DOHH2 (cell line): ENCODE results near the gene ARHGEF9.
A peak's percentile ranks its signal among the peaks of the same experiment; 100 is the strongest.
"Not testable (repeated sequence)": the region's sequence is repeated elsewhere in the genome, so short reads cannot be mapped to it uniquely, and the experiment has no call there.

Experiments used
- H3F3A ChIP-seq: fragments of 200-600 bp; sonication (generic), shearing (Covaris generic); 2 replicates; pipeline ENCODE4 v1.6.0; 2016; ENCODE audit warnings: antibody characterized with exemption, mild to moderate bottlenecking; ENCODE audit not compliant: control insufficient read depth, insufficient read depth
- H3K27ac ChIP-seq: fragments of 200-600 bp; sonication (generic); 2 replicates; pipeline ENCODE4 v1.5.1; 2014; ENCODE audit warnings: low read depth, mild to moderate bottlenecking, low read length, moderate library complexity
- H3K27me3 ChIP-seq: fragments of 200-600 bp; sonication (generic); 2 replicates; pipeline ENCODE4 v1.6.1; 2014; ENCODE audit warnings: mild to moderate bottlenecking, low read length, mixed read lengths; ENCODE audit not compliant: control insufficient read depth
- H3K36me3 ChIP-seq: fragments of 200-600 bp; sonication (generic); 2 replicates; pipeline ENCODE4 v1.6.1; 2014; ENCODE audit warnings: mild to moderate bottlenecking, low read length, moderate library complexity, mixed read lengths; ENCODE audit not compliant: control insufficient read depth
- H3K4me1 ChIP-seq: fragments of 200-600 bp; sonication (generic); 2 replicates; pipeline ENCODE4 v1.6.1; 2014; ENCODE audit warnings: mild to moderate bottlenecking, low read length, mixed read lengths; ENCODE audit not compliant: control insufficient read depth
- H3K4me2 ChIP-seq: fragments of 200-600 bp; sonication (generic); 2 replicates; pipeline ENCODE4 v1.6.0; 2014; ENCODE audit warnings: mild to moderate bottlenecking, low read length, moderate library complexity
- H3K4me3 ChIP-seq: fragments of 200-600 bp; sonication (generic); 2 replicates; pipeline ENCODE4 v1.5.1; 2014; ENCODE audit warnings: mild to moderate bottlenecking, low read length, mixed read lengths
- H3K79me2 ChIP-seq: fragments of 200-600 bp; sonication (generic); 2 replicates; pipeline ENCODE4 v1.6.1; 2014; ENCODE audit warnings: mild to moderate bottlenecking, low read length, mixed read lengths; ENCODE audit not compliant: control insufficient read depth
- H3K9me2 ChIP-seq: fragments of 200-600 bp; sonication (generic); replicated peaks from 2 replicates; pipeline ENCODE4 v1.6.1; 2014; ENCODE audit warnings: mild to moderate bottlenecking, low read length, mixed read lengths; ENCODE audit not compliant: control insufficient read depth
- H3K9me3 ChIP-seq: fragments of 200-600 bp; sonication (generic); 2 replicates; pipeline ENCODE4 v1.6.1; 2014; ENCODE audit warnings: antibody characterized with exemption, low read length, mixed read lengths; ENCODE audit not compliant: control insufficient read depth, insufficient read depth
- H4K20me1 ChIP-seq: fragments of 200-600 bp; sonication (generic); 2 replicates; pipeline ENCODE4 v1.6.0; 2014; ENCODE audit warnings: low read depth, mild to moderate bottlenecking, antibody characterized with exemption, low read length, moderate library complexity; ENCODE audit not compliant: control insufficient read depth, insufficient read depth
- CTCF ChIP-seq: fragments of 200-600 bp; sonication (generic); IDR thresholded peaks from one replicate; pipeline ENCODE4 v1.5.1; 2014; ENCODE audit warnings: antibody characterized with exemption, mild to moderate bottlenecking, low read depth, low read length; ENCODE audit not compliant: poor library complexity, severe bottlenecking
- EZH2phosphoT487 ChIP-seq: fragments of 200-600 bp; sonication (generic); IDR thresholded peaks from 2 replicates; pipeline ENCODE4 v1.6.1; 2017; ENCODE audit warnings: borderline replicate concordance, mild to moderate bottlenecking, antibody characterized with exemption, low read length, moderate library complexity, mixed read lengths

ARHGEF9 gene

GRCh38 chrX:63812823-63813222, 27.8 kb upstream of the ARHGEF9 start:
- no peaks in the 10 kb centered on the region for H3K9me3 ChIP-seq
- no peaks in the 10 kb centered on the region for H3K79me2 ChIP-seq
- no peaks in the 10 kb centered on the region for H3K9me2 ChIP-seq
- H3F3A ChIP-seq = no peaks in the 10 kb centered on the region
- H3K4me2 ChIP-seq = no peak overlapping the region
- TF ChIP-seq CTCF (peak; percentile 28), EZH2phosphoT487 (no peak)
- no peaks in the 10 kb centered on the region for H3K36me3 ChIP-seq
- no peaks in the 10 kb centered on the region for H3K27me3 ChIP-seq
- no peaks in the 10 kb centered on the region for H4K20me1 ChIP-seq
- H3K27ac ChIP-seq = no peak overlapping the region
- H3K4me3 ChIP-seq = no peak overlapping the region
- no peaks in the 10 kb centered on the region for H3K4me1 ChIP-seq

- no peaks in the 10 kb centered on the region for H3F3A ChIP-seq
- H3K9me3 ChIP-seq = no peaks in the 10 kb centered on the region
- no peaks in the 10 kb centered on the region for H4K20me1 ChIP-seq
- H3K9me2 ChIP-seq = no peaks in the 10 kb centered on the region
- no peak overlapping the region for H3K4me3 ChIP-seq
- H3K79me2 ChIP-seq = no peaks in the 10 kb centered on the region
- TF ChIP-seq EZH2phosphoT487 (no peak), CTCF (no peak)
- no peak overlapping the region for H3K4me2 ChIP-seq
- no peaks in the 10 kb centered on the region for H3K27me3 ChIP-seq
- H3K27ac ChIP-seq = no peak overlapping the region
- no peaks in the 10 kb centered on the region for H3K4me1 ChIP-seq
- no peaks in the 10 kb centered on the region for H3K36me3 ChIP-seq
These were observed 25.7 kb upstream of the ARHGEF9 start for GRCh38 chrX:63810746-63811145.

GRCh38 chrX:63809173-63809572, 24.2 kb upstream of the ARHGEF9 start:
- Histone ChIP-seq H3K4me1 (no peaks in the 10 kb centered on the region), H3K36me3 (no peaks in the 10 kb centered on the region), H3K9me3 (no peaks in the 10 kb centered on the region), H3F3A (no peaks in the 10 kb centered on the region), H3K27me3 (no peaks in the 10 kb centered on the region), H3K27ac (no peak overlapping the region), H3K4me3 (no peak overlapping the region), H4K20me1 (no peaks in the 10 kb centered on the region), H3K79me2 (no peaks in the 10 kb centered on the region), H3K9me2 (no peaks in the 10 kb centered on the region), H3K4me2 (no peak overlapping the region)
- no peak for TF ChIP-seq EZH2phosphoT487
- TF ChIP-seq CTCF = no peak

GRCh38 chrX:63795406-63795805, 10.4 kb upstream of the ARHGEF9 start:
- H3K4me2 ChIP-seq, H3K4me3 ChIP-seq, H3K36me3 ChIP-seq, H3K9me3 ChIP-seq, H3K9me2 ChIP-seq, H3K4me1 ChIP-seq, H4K20me1 ChIP-seq, H3K79me2 ChIP-seq, H3F3A ChIP-seq, H3K27me3 ChIP-seq, H3K27ac ChIP-seq: not testable (repeated sequence)
